ENCODE data around the gene CD276. TPM values are rescaled to one million over a fixed set of nuclear protein-coding genes. Genes with fewer than 3 reads are reported as not detected.
A peak's percentile ranks its signal among the peaks of the same experiment; 100 is the strongest.

The CD276 gene
- total RNA-seq, 1 donor = 1.3 TPM

GRCh38 chr15:73745073-73745472 lies 60.9 kb downstream of the CD276 start:
- DNase-seq (ENCODE audit: low read depth in 2 of 3, low spot score in 2 of 3) = no peak

GRCh38 chr15:73746261-73746660 lies 62.1 kb downstream of the CD276 start:
- no peak for DNase-seq (ENCODE audit: low read depth in 2 of 3, low spot score in 2 of 3)

- DNase-seq (ENCODE audit: low read depth in 2 of 3, low spot score in 2 of 3) = no peak
These were observed 62.7 kb downstream of the CD276 start for GRCh38 chr15:73746883-73747282.

- no peak for DNase-seq (ENCODE audit: low read depth in 2 of 3, low spot score in 2 of 3)
These were observed 63.8 kb downstream of the CD276 start for GRCh38 chr15:73747847-73748590.

- DNase-seq (ENCODE audit: low read depth in 2 of 3, low spot score in 2 of 3) = no peak
These were observed 64.5 kb downstream of the CD276 start for GRCh38 chr15:73748730-73749129.

- DNase-seq (ENCODE audit: low read depth in 2 of 3, low spot score in 2 of 3) = no peak
These were observed 65.3 kb downstream of the CD276 start for GRCh38 chr15:73749533-73749932.

GRCh38 chr15:73749971-73750370 lies 65.8 kb downstream of the CD276 start:
- DNase-seq (ENCODE audit: low read depth in 2 of 3, low spot score in 2 of 3) = no peak

GRCh38 chr15:73750438-73750837 lies 66.3 kb downstream of the CD276 start:
- no peak for DNase-seq (ENCODE audit: low read depth in 2 of 3, low spot score in 2 of 3)

GRCh38 chr15:73750951-73751350 lies 66.8 kb downstream of the CD276 start:
- no peak for DNase-seq (ENCODE audit: low read depth in 2 of 3, low spot score in 2 of 3)

GRCh38 chr15:73751511-73751898 lies 67.3 kb downstream of the CD276 start:
- DNase-seq (ENCODE audit: low read depth in 2 of 3, low spot score in 2 of 3) = peak in 2 of 3 donors; percentile 21 to 35

- DNase-seq (ENCODE audit: low read depth in 2 of 3, low spot score in 2 of 3) = no peak
These were observed 68.0 kb downstream of the CD276 start for GRCh38 chr15:73751899-73752805.

- DNase-seq (ENCODE audit: low read depth in 2 of 3, low spot score in 2 of 3) = peak in 2 of 3 donors; percentile 12 to 18
These were observed 68.6 kb downstream of the CD276 start for GRCh38 chr15:73752806-73753193.

GRCh38 chr15:73753250-73754130 lies 69.3 kb downstream of the CD276 start, which contains the start of gene INSYN1:
INSYN1 (minus strand) TSS chr15:73753351; CDS start chr15:73751130, 2,221 bp downstream.
- DNase-seq (ENCODE audit: low read depth in 2 of 3, low spot score in 2 of 3) = peak in 1 of 3 donors; percentile 24

- no peak for DNase-seq (ENCODE audit: low read depth in 2 of 3, low spot score in 2 of 3)
These were observed 70.3 kb downstream of the CD276 start for GRCh38 chr15:73754461-73754860.

- no peak for DNase-seq (ENCODE audit: low read depth in 2 of 3, low spot score in 2 of 3)
These were observed 71.3 kb downstream of the CD276 start for GRCh38 chr15:73755481-73755880.

GRCh38 chr15:73755946-73756345 lies 71.8 kb downstream of the CD276 start:
- no peak for DNase-seq (ENCODE audit: low read depth in 2 of 3, low spot score in 2 of 3)

GRCh38 chr15:73756390-73756789 lies 72.2 kb downstream of the CD276 start:
- DNase-seq (ENCODE audit: low read depth in 2 of 3, low spot score in 2 of 3) = no peak

GRCh38 chr15:73756947-73757513 lies 72.8 kb downstream of the CD276 start:
- no peak for DNase-seq (ENCODE audit: low read depth in 2 of 3, low spot score in 2 of 3)

GRCh38 chr15:73757571-73757970 lies 73.4 kb downstream of the CD276 start:
- DNase-seq (ENCODE audit: low read depth in 2 of 3, low spot score in 2 of 3) = no peak

- no peak for DNase-seq (ENCODE audit: low read depth in 2 of 3, low spot score in 2 of 3)
These were observed 74.3 kb downstream of the CD276 start for GRCh38 chr15:73758461-73758860.
